Right atrium auricular region (tissue), 2 donors: ENCODE measurements around the gene FSIP1. TPM values are rescaled to one million over a fixed set of nuclear protein-coding genes. Genes with fewer than 3 reads are reported as not detected.

Experiments
- DNase-seq: peaks from one replicate; pipeline ENCODE4 v3.0.0-alpha.2; 2019; ENCODE audit warnings: low spot score
- H3K27ac ChIP-seq, 2 donors: fragments of 200-600 bp; sonication (generic); 1 replicate in 1 of 2; 2 replicates in 1 of 2; pipeline ENCODE4 v1.5.1; 2016 to 2019
- H3K27me3 ChIP-seq, 2 donors: fragments of 200-600 bp; sonication (generic); one replicate each; pipeline versions ENCODE4 v1.5.1 to v1.6.0; 2017 to 2019
- H3K36me3 ChIP-seq: fragments of 200-600 bp; sonication (generic); one replicate; pipeline ENCODE4 v1.5.1; 2016
- H3K4me1 ChIP-seq, 2 donors: fragments of 200-600 bp; sonication (generic); one replicate each; pipeline versions ENCODE4 v1.5.1 to v1.6.0; 2017 to 2019
- H3K4me3 ChIP-seq, 2 donors: fragments of 200-600 bp; sonication (generic); 1 replicate in 1 of 2; 2 replicates in 1 of 2; pipeline ENCODE4 v1.5.1; 2017 to 2019; ENCODE audit warnings: mild to moderate bottlenecking in 1 of 2, moderate library complexity in 1 of 2
- H3K9me3 ChIP-seq, 2 donors: fragments of 200-600 bp; sonication (generic); one replicate each; pipeline ENCODE4 v1.5.1; 2019
- total RNA-seq, 2 donors: library from RNA; depleted of rRNA; stranded (reverse); fragments of >200 nt; gene quantifications; one replicate each; pipeline ENCODE4 v1.1.0, GENCODE V29; 2016
- TF ChIP-seq, protein P1 (sequence below), 2 donors: fragments of 200-600 bp; sonication (generic); IDR thresholded peaks; one replicate each; pipeline ENCODE4 v1.5.1; 2019; ENCODE audit warnings: antibody characterized with exemption in 2 of 2

FSIP1 gene
- total RNA-seq, 2 donors from 2014 or later, result 0.24 TPM; not detected in 1

DNA sequence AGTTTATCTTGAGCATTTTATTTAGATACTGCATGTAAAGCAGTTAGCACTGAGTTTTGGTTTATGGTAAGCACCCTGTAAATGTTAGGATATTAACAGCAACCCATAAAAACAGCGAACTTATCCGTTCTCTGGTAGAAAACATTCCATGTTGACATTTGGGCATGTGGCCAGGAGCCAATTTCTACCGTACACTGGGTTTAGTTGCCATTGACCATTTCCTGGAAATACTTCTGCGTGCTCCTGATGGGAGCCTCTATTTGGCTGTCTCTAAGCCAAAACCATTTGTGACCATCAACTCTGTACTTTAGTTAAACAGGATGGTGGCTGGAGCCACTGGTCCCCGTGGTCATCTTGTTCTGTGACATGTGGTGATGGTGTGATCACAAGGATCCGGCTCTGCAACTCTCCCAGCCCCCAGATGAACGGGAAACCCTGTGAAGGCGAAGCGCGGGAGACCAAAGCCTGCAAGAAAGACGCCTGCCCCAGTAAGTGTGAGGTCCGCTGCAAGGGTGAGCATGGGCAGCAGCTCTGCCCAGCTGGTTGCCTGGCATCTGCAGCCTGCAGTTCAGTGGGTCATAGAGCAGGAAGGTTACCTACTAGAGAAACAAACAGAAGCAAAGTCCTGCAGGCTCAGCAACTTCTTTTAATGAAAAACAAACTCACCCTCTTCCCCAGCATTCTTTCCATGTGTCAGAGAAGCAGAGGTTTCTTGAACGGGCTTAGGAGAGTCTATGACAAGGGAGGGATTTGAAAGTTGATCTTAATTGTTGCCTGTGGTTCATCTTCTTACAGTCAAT lies 194.7 kb downstream of the FSIP1 start:
- H3K27me3 ChIP-seq, result no peaks in the 10 kb centered on the region
- peaks cover 100% of the 10 kb centered on the region for H3K36me3 ChIP-seq
- DNase-seq, result no peak
- H3K9me3 ChIP-seq, result no peaks in the 10 kb centered on the region
- TF ChIP-seq, protein P1, sequence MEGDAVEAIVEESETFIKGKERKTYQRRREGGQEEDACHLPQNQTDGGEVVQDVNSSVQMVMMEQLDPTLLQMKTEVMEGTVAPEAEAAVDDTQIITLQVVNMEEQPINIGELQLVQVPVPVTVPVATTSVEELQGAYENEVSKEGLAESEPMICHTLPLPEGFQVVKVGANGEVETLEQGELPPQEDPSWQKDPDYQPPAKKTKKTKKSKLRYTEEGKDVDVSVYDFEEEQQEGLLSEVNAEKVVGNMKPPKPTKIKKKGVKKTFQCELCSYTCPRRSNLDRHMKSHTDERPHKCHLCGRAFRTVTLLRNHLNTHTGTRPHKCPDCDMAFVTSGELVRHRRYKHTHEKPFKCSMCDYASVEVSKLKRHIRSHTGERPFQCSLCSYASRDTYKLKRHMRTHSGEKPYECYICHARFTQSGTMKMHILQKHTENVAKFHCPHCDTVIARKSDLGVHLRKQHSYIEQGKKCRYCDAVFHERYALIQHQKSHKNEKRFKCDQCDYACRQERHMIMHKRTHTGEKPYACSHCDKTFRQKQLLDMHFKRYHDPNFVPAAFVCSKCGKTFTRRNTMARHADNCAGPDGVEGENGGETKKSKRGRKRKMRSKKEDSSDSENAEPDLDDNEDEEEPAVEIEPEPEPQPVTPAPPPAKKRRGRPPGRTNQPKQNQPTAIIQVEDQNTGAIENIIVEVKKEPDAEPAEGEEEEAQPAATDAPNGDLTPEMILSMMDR (IDR thresholded peaks at IDR 0.05), result no peak
- peaks cover 0 to 23% of the 10 kb centered on the region in 2 donors for H3K4me1 ChIP-seq
- no peak overlapping the region for H3K27ac ChIP-seq
- H3K4me3 ChIP-seq, result no peak overlapping the region

DNA sequence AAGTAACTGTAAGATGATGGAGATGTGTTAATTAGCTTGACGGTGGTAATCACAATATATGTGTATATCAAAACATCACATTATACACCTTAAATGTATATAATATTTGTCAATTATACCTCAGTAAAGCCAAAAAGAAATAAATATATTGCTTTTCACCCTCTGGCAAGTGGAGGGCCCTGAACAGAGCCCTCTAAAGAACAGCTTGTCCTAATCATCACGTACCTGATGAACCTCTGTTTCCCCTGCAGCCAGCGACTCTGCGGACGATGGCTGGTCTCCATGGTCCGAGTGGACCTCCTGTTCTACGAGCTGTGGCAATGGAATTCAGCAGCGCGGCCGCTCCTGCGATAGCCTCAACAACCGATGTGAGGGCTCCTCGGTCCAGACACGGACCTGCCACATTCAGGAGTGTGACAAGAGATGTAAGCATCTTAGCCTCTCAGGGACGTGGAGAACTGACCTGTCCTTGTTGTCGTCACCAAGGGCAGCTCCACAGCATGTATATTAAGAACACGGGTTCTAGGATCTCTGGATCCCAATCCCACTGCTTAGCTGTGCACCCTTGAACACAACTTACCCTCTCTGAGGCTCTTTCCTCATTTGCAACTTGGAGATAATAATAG lies 195.4 kb downstream of the FSIP1 start:
- H3K9me3 ChIP-seq, result no peaks in the 10 kb centered on the region
- no peaks in the 10 kb centered on the region for H3K27me3 ChIP-seq
- no peak for DNase-seq
- peaks cover 100% of the 10 kb centered on the region for H3K36me3 ChIP-seq
- TF ChIP-seq, protein P1 (IDR thresholded peaks at IDR 0.05), result no peak
- no peak overlapping the region for H3K4me3 ChIP-seq
- no peak overlapping the region for H3K27ac ChIP-seq
- peaks cover 0 to 30% of the 10 kb centered on the region in 2 donors for H3K4me1 ChIP-seq

GRCh38 chr15:39586387-39587095 lies 196.1 kb downstream of the FSIP1 start:
- Histone ChIP-seq H3K27me3 (no peaks in the 10 kb centered on the region), H3K36me3 (peaks cover 99% of the 10 kb centered on the region), H3K4me1 (peaks cover 0 to 37% of the 10 kb centered on the region in 2 donors), H3K27ac (peak overlapping the region in 1 of 2 donors; percentile 4), H3K9me3 (no peaks in the 10 kb centered on the region), H3K4me3 (no peak overlapping the region)
- no peak for DNase-seq
- TF ChIP-seq, protein P1 (IDR thresholded peaks at IDR 0.05), result no peak

DNA sequence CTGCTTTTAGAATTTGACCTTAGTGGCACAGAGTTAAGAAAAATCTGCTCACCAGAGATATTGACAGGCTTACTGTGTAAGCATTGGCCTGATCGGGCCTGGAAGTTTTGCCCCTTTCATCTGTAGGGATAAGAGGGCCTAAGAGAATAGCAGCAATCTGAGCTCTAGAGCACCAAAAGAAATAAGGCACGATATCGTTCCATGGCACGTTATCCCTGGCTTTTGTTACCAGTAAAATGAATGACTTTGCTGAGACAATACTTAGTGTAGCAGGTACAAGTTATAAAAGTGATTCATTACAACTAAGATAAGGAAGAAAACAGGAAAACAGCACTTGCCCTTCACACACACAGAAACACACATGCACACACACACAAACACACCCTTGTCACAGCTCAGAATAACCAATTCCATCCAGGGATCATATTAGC lies 196.8 kb downstream of the FSIP1 start:
- H3K4me1 ChIP-seq, result peaks cover 0 to 42% of the 10 kb centered on the region in 2 donors
- peak overlapping the region in 1 of 2 donors; percentile 4 for H3K27ac ChIP-seq

DNA sequence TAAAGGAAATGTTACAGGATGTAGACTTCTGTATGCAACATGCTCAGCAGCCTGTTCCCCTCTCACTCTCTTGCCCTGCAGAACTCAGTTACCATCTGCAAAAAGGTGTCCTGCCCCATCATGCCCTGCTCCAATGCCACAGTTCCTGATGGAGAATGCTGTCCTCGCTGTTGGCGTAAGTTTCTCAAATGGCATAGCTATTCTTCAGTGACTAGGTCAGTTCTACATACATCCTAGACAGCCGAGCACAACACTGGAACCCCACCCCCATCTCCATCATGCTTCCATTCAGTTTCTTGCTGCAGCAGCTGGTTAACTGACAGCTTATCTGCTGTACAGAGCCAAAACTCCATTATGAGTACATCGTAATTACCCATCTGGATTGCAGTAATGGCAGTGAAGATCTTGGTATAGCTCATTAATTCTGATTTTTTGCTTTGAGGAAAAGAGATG lies 197.2 kb downstream of the FSIP1 start:
- Histone ChIP-seq H3K36me3 (peaks cover 88% of the 10 kb centered on the region), H3K27me3 (no peaks in the 10 kb centered on the region), H3K4me3 (no peak overlapping the region), H3K4me1 (peaks cover 0 to 42% of the 10 kb centered on the region in 2 donors), H3K27ac (no peak overlapping the region), H3K9me3 (no peaks in the 10 kb centered on the region)
- no peak for DNase-seq
- TF ChIP-seq, protein P1 (IDR thresholded peaks at IDR 0.05), result no peak

More for the DNA sequence above, 196.8 kb downstream of the FSIP1 start:
- Histone ChIP-seq H3K27me3 (no peaks in the 10 kb centered on the region), H3K4me3 (no peak overlapping the region), H3K36me3 (peaks cover 92% of the 10 kb centered on the region), H3K9me3 (no peaks in the 10 kb centered on the region)
- TF ChIP-seq, protein P1 (IDR thresholded peaks at IDR 0.05), result no peak
- no peak for DNase-seq
